ENCODE data around the gene CTNNA2.

The CTNNA2 gene

DNA sequence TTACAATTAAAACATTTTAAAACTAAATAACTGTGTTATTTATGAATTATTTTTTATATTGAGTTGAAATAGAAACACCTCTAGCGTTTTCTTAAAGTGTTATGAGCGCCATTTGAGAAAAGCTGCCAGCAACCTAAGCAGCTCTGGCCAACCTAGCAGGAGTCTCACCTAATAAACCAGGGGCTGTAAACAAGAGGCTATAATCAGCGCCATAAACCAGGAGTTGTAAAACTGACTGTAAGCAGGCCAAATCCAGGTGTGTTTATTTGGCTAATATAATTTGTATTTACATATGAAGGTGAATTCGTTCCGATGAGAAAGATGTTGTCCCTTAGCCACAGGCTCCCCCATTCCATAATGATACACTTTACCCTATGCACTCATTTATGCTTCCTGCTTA is 757.0 kb downstream of the CTNNA2 start:
- Histone ChIP-seq H3K9ac (ENCODE audit: low read length) (no peak overlapping the region), H3K4ac (ENCODE audit: low read depth in 1 of 2, low read length in 2 of 2) (no peak overlapping the region), H3K79me1 (replicated peaks; ENCODE audit: low read length, poor library complexity, severe bottlenecking) (no peaks in the 10 kb centered on the region), H4K8ac (ENCODE audit: low read length) (no peak overlapping the region), H3K23ac (ENCODE audit: low read length in 2 of 2) (no peak overlapping the region), H3K4me1 (ENCODE audit: control insufficient read depth, insufficient read depth, low read depth, low read length) (no peaks in the 10 kb centered on the region), H3K4me3 (ENCODE audit: insufficient read depth in 1 of 2, low read depth in 1 of 2, low read length in 2 of 2) (no peak overlapping the region), H3K36me3 (ENCODE audit: control insufficient read depth in 1 of 2, insufficient read depth in 2 of 2, low read depth in 1 of 2, low read length in 2 of 2) (no peaks in the 10 kb centered on the region), H2AK5ac (ENCODE audit: low read length, severe bottlenecking) (no peak overlapping the region), H3K18ac (ENCODE audit: low read depth in 1 of 2, low read length in 2 of 2) (no peak overlapping the region), H2BK15ac (ENCODE audit: low read depth, poor library complexity, severe bottlenecking) (no peak overlapping the region), H2BK5ac (ENCODE audit: low read depth, low read length, poor library complexity, severe bottlenecking) (no peak overlapping the region), H2BK12ac (ENCODE audit: low read length in 2 of 2) (no peak overlapping the region), H4K91ac (ENCODE audit: low read length) (no peak overlapping the region), H3K9me3 (ENCODE audit: control insufficient read depth, low read length) (no peaks in the 10 kb centered on the region), H3K14ac (ENCODE audit: low read length in 2 of 2) (no peak overlapping the region), H3K27me3 (ENCODE audit: control insufficient read depth in 1 of 2, insufficient read depth in 1 of 2, low read length in 2 of 2) (peaks cover 0 to 7% of the 10 kb centered on the region in 2 experiments), H2BK120ac (ENCODE audit: low read depth, low read length) (no peak overlapping the region), H2AFZ (ENCODE audit: low read depth, low read length) (no peak overlapping the region), H3K27ac (ENCODE audit: low read length, poor library complexity, severe bottlenecking) (no peak overlapping the region), H3K4me2 (ENCODE audit: low read length, poor library complexity, severe bottlenecking) (no peak overlapping the region)
- 80% methylated on average over 4 of the region's 5 CpGs for WGBS
- no peak for DNase-seq

DNA sequence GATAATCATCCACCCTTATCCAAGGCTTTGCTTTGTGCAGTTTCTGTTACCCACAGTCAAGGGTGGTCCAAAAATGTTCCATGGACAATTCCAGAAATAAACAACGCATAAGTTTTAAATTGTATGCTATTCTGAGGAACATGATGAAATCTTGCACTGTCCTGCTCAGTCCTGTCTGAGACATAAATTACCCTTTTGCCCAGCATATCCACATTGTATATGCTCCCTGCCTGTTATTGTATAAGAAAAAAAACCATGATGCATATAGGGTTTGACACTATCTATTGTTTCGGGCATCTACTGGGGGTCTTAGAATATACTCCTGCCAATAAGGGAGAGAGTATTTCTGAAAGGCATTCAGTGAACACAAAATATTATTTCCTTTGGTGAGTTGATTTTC is 767.7 kb downstream of the CTNNA2 start:
- no peaks in the 10 kb centered on the region for H3K79me1 ChIP-seq (replicated peaks; ENCODE audit: low read length, poor library complexity, severe bottlenecking)
- no peak overlapping the region for H2BK5ac ChIP-seq (ENCODE audit: low read depth, low read length, poor library complexity, severe bottlenecking)
- DNase-seq, result no peak
- no peak overlapping the region for H2AFZ ChIP-seq (ENCODE audit: low read depth, low read length)
- no peak overlapping the region for H3K4me2 ChIP-seq (ENCODE audit: low read length, poor library complexity, severe bottlenecking)
- H3K27me3 ChIP-seq (ENCODE audit: control insufficient read depth in 1 of 2, insufficient read depth in 1 of 2, low read length in 2 of 2), result peaks cover 0 to 6% of the 10 kb centered on the region in 2 experiments
- no peak overlapping the region for H2AK5ac ChIP-seq (ENCODE audit: low read length, severe bottlenecking)
- H3K4me3 ChIP-seq (ENCODE audit: insufficient read depth in 1 of 2, low read depth in 1 of 2, low read length in 2 of 2), result no peak overlapping the region
- no peak overlapping the region for H3K27ac ChIP-seq (ENCODE audit: low read length, poor library complexity, severe bottlenecking)
- WGBS, result 92% methylated on average over 1 of the region's 2 CpGs
- no peaks in the 10 kb centered on the region for H3K4me1 ChIP-seq (ENCODE audit: control insufficient read depth, insufficient read depth, low read depth, low read length)
- H3K9me3 ChIP-seq (ENCODE audit: control insufficient read depth, low read length), result no peaks in the 10 kb centered on the region
- no peak overlapping the region for H2BK120ac ChIP-seq (ENCODE audit: low read depth, low read length)
- no peak overlapping the region for H3K4ac ChIP-seq (ENCODE audit: low read depth in 1 of 2, low read length in 2 of 2)
- H4K8ac ChIP-seq (ENCODE audit: low read length), result no peak overlapping the region
- H3K14ac ChIP-seq (ENCODE audit: low read length in 2 of 2), result no peak overlapping the region
- H3K23ac ChIP-seq (ENCODE audit: low read length in 2 of 2), result no peak overlapping the region
- no peak overlapping the region for H3K18ac ChIP-seq (ENCODE audit: low read depth in 1 of 2, low read length in 2 of 2)
- no peak overlapping the region for H2BK15ac ChIP-seq (ENCODE audit: low read depth, poor library complexity, severe bottlenecking)
- H3K9ac ChIP-seq (ENCODE audit: low read length), result no peak overlapping the region
- H2BK12ac ChIP-seq (ENCODE audit: low read length in 2 of 2), result no peak overlapping the region
- H3K36me3 ChIP-seq (ENCODE audit: control insufficient read depth in 1 of 2, insufficient read depth in 2 of 2, low read depth in 1 of 2, low read length in 2 of 2), result no peaks in the 10 kb centered on the region
- H4K91ac ChIP-seq (ENCODE audit: low read length), result no peak overlapping the region

DNA sequence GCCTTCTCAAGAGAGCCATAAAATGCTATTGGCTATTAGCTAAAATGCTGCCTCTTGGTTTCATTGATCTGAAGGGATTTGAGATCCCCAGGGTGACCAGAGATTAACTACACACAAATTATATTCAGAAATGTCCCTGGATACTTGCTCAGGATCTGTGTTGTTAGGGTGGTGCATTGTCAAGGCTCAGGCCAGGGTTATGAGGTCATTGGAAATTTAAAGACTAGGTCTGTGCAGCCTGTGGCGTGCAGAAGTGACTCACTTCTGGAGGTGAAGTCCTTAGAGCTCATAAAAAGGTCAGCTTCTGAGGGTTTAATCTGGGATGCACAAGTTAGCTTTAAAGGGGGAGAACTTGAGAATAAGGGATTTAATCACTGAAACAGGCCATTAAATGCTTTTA is 768.2 kb downstream of the CTNNA2 start:
- no peak overlapping the region for H2AFZ ChIP-seq (ENCODE audit: low read depth, low read length)
- H3K18ac ChIP-seq (ENCODE audit: low read depth in 1 of 2, low read length in 2 of 2), result no peak overlapping the region
- no peak overlapping the region for H2BK120ac ChIP-seq (ENCODE audit: low read depth, low read length)
- H3K4me1 ChIP-seq (ENCODE audit: control insufficient read depth, insufficient read depth, low read depth, low read length), result no peaks in the 10 kb centered on the region
- H3K9me3 ChIP-seq (ENCODE audit: control insufficient read depth, low read length), result no peaks in the 10 kb centered on the region
- no peak overlapping the region for H2AK5ac ChIP-seq (ENCODE audit: low read length, severe bottlenecking)
- peaks cover 0 to 6% of the 10 kb centered on the region in 2 experiments for H3K27me3 ChIP-seq (ENCODE audit: control insufficient read depth in 1 of 2, insufficient read depth in 1 of 2, low read length in 2 of 2)
- no peak overlapping the region for H3K4me2 ChIP-seq (ENCODE audit: low read length, poor library complexity, severe bottlenecking)
- no peaks in the 10 kb centered on the region for H3K36me3 ChIP-seq (ENCODE audit: control insufficient read depth in 1 of 2, insufficient read depth in 2 of 2, low read depth in 1 of 2, low read length in 2 of 2)
- WGBS, result 48% methylated on average over 1 of the region's 1 CpG
- no peak overlapping the region for H3K23ac ChIP-seq (ENCODE audit: low read length in 2 of 2)
- H3K27ac ChIP-seq (ENCODE audit: low read length, poor library complexity, severe bottlenecking), result no peak overlapping the region
- H3K4ac ChIP-seq (ENCODE audit: low read depth in 1 of 2, low read length in 2 of 2), result no peak overlapping the region
- H4K91ac ChIP-seq (ENCODE audit: low read length), result no peak overlapping the region
- H3K4me3 ChIP-seq (ENCODE audit: insufficient read depth in 1 of 2, low read depth in 1 of 2, low read length in 2 of 2), result no peak overlapping the region
- H3K9ac ChIP-seq (ENCODE audit: low read length), result no peak overlapping the region
- H2BK5ac ChIP-seq (ENCODE audit: low read depth, low read length, poor library complexity, severe bottlenecking), result no peak overlapping the region
- H3K79me1 ChIP-seq (replicated peaks; ENCODE audit: low read length, poor library complexity, severe bottlenecking), result no peaks in the 10 kb centered on the region
- no peak overlapping the region for H2BK12ac ChIP-seq (ENCODE audit: low read length in 2 of 2)
- no peak for DNase-seq
- H2BK15ac ChIP-seq (ENCODE audit: low read depth, poor library complexity, severe bottlenecking), result no peak overlapping the region
- no peak overlapping the region for H3K14ac ChIP-seq (ENCODE audit: low read length in 2 of 2)
- H4K8ac ChIP-seq (ENCODE audit: low read length), result no peak overlapping the region

GRCh38 chr2:80288576-80288975 is 775.7 kb downstream of the CTNNA2 start:
- Histone ChIP-seq H3K9me3 (ENCODE audit: control insufficient read depth, low read length) (no peaks in the 10 kb centered on the region), H3K14ac (ENCODE audit: low read length in 2 of 2) (no peak overlapping the region), H2BK12ac (ENCODE audit: low read length in 2 of 2) (no peak overlapping the region), H3K4me1 (ENCODE audit: control insufficient read depth, insufficient read depth, low read depth, low read length) (no peaks in the 10 kb centered on the region), H3K23ac (ENCODE audit: low read length in 2 of 2) (no peak overlapping the region), H3K27ac (ENCODE audit: low read length, poor library complexity, severe bottlenecking) (no peak overlapping the region), H3K36me3 (ENCODE audit: control insufficient read depth in 1 of 2, insufficient read depth in 2 of 2, low read depth in 1 of 2, low read length in 2 of 2) (no peaks in the 10 kb centered on the region), H2BK15ac (ENCODE audit: low read depth, poor library complexity, severe bottlenecking) (no peak overlapping the region), H4K91ac (ENCODE audit: low read length) (no peak overlapping the region), H3K4me3 (ENCODE audit: insufficient read depth in 1 of 2, low read depth in 1 of 2, low read length in 2 of 2) (no peak overlapping the region), H3K79me1 (replicated peaks; ENCODE audit: low read length, poor library complexity, severe bottlenecking) (no peaks in the 10 kb centered on the region), H3K18ac (ENCODE audit: low read depth in 1 of 2, low read length in 2 of 2) (no peak overlapping the region), H2BK5ac (ENCODE audit: low read depth, low read length, poor library complexity, severe bottlenecking) (no peak overlapping the region), H2BK120ac (ENCODE audit: low read depth, low read length) (no peak overlapping the region), H3K4me2 (ENCODE audit: low read length, poor library complexity, severe bottlenecking) (no peak overlapping the region), H3K9ac (ENCODE audit: low read length) (peak overlapping the region; percentile 15), H2AFZ (ENCODE audit: low read depth, low read length) (no peak overlapping the region), H2AK5ac (ENCODE audit: low read length, severe bottlenecking) (no peak overlapping the region), H3K27me3 (ENCODE audit: control insufficient read depth in 1 of 2, insufficient read depth in 1 of 2, low read length in 2 of 2) (peaks cover 0 to 8% of the 10 kb centered on the region in 2 experiments), H3K4ac (ENCODE audit: low read depth in 1 of 2, low read length in 2 of 2) (no peak overlapping the region), H4K8ac (ENCODE audit: low read length) (no peak overlapping the region)
- DNase-seq, result peak; percentile 10
- 62% methylated on average over 5 of the region's 5 CpGs for WGBS
